Liver (tissue), 9 donors: Measurements from ENCODE around the gene UPF1. TPM values are rescaled to one million over a fixed set of nuclear protein-coding genes. Genes with fewer than 3 reads are reported as not detected.
A peak's percentile ranks its signal among the peaks of the same experiment; 100 is the strongest.

Experiments used
- DNase-seq: peaks from one replicate; pipeline ENCODE4 v3.0.0-alpha.2; 2017; ENCODE audit warnings: low spot score
- H3K27ac ChIP-seq, 2 donors: one replicate each; pipeline ENCODE4 v1.7.0; 2013; ENCODE audit warnings: inconsistent platforms in 2 of 2, low read length in 2 of 2, control low read depth in 1 of 2, low read depth in 1 of 2, mild to moderate bottlenecking in 1 of 2
- H3K27me3 ChIP-seq, 4 donors: one replicate each; pipeline versions ENCODE4 v1.6.1 to v1.7.0; 2013; ENCODE audit warnings: low read length in 3 of 4, inconsistent platforms in 1 of 4, mild to moderate bottlenecking in 1 of 4, moderate library complexity in 1 of 4; ENCODE audit not compliant: control insufficient read depth in 4 of 4, insufficient read depth in 4 of 4
- H3K36me3 ChIP-seq, 4 donors: one replicate each; pipeline versions ENCODE4 v1.6.1 to v1.7.0; 2013; ENCODE audit warnings: low read length in 3 of 4, mild to moderate bottlenecking in 3 of 4, low read depth in 1 of 4, moderate library complexity in 1 of 4; ENCODE audit not compliant: control insufficient read depth in 4 of 4, insufficient read depth in 3 of 4
- H3K4me1 ChIP-seq, 4 donors: one replicate each; pipeline versions ENCODE4 v1.6.1 to v1.7.0; 2013; ENCODE audit warnings: low read length in 3 of 4, mild to moderate bottlenecking in 3 of 4, moderate library complexity in 1 of 4; ENCODE audit not compliant: control insufficient read depth in 4 of 4, insufficient read depth in 4 of 4
- H3K4me3 ChIP-seq, 3 donors: one replicate each; pipeline versions ENCODE4 v1.6.1 to v1.7.0; 2013; ENCODE audit warnings: low read length in 3 of 3, control low read depth in 1 of 3, low read depth in 1 of 3, mild to moderate bottlenecking in 1 of 3
- H3K9ac ChIP-seq, 2 donors: one replicate each; pipeline ENCODE4 v1.7.0; 2013; ENCODE audit warnings: low read length in 2 of 2, mild to moderate bottlenecking in 2 of 2, moderate library complexity in 2 of 2, control low read depth in 1 of 2, low read depth in 1 of 2
- H3K9me3 ChIP-seq, 4 donors: one replicate each; pipeline versions ENCODE4 v1.6.1 to v1.7.0; 2013; ENCODE audit warnings: low read length in 3 of 4; ENCODE audit not compliant: control insufficient read depth in 4 of 4
- EGR1 ChIP-seq, 2 donors: IDR thresholded peaks; 2 replicates each; pipeline ENCODE4 v1.6.1; 2016 to 2018; ENCODE audit warnings: antibody characterized with exemption in 2 of 2, low read depth in 2 of 2
- FOXA1 ChIP-seq: IDR thresholded peaks from 2 replicates; pipeline ENCODE4 v1.6.1; 2016; ENCODE audit warnings: antibody characterized with exemption
- FOXA2 ChIP-seq: IDR thresholded peaks from 2 replicates; pipeline ENCODE4 v1.6.1; 2016; ENCODE audit warnings: antibody characterized with exemption
- GABPA ChIP-seq, 2 donors: IDR thresholded peaks in 1 of 2; conservative IDR thresholded peaks in 1 of 2; 2 replicates each; pipeline ENCODE4 v1.6.1; 2016; ENCODE audit warnings: antibody characterized with exemption in 2 of 2, mild to moderate bottlenecking in 1 of 2, moderate library complexity in 1 of 2
- HNF4A ChIP-seq, 2 donors: conservative IDR thresholded peaks; 2 replicates each; pipeline ENCODE4 v1.6.1; 2016; ENCODE audit warnings: antibody characterized with exemption in 2 of 2, mild to moderate bottlenecking in 2 of 2
- HNF4G ChIP-seq: IDR thresholded peaks from 2 replicates; pipeline ENCODE4 v1.6.1; 2016; ENCODE audit warnings: antibody characterized with exemption
- JUND ChIP-seq, 2 donors: IDR thresholded peaks; 2 replicates each; pipeline ENCODE4 v1.6.1; 2016; ENCODE audit warnings: antibody characterized with exemption in 2 of 2
- NR2F2 ChIP-seq: IDR thresholded peaks from 2 replicates; pipeline ENCODE4 v1.6.1; 2016; ENCODE audit warnings: antibody characterized with exemption
- RAD21 ChIP-seq, 2 donors: IDR thresholded peaks; 2 replicates each; pipeline ENCODE4 v1.6.1; 2016; ENCODE audit warnings: antibody characterized with exemption in 2 of 2, mild to moderate bottlenecking in 2 of 2
- RXRA ChIP-seq, 2 donors: IDR thresholded peaks; 2 replicates each; pipeline ENCODE4 v1.6.1; 2017 to 2018; ENCODE audit warnings: antibody characterized with exemption in 2 of 2, mild to moderate bottlenecking in 1 of 2
- SP1 ChIP-seq: IDR thresholded peaks from 2 replicates; pipeline ENCODE4 v1.6.1; 2018; ENCODE audit warnings: antibody characterized with exemption, mild to moderate bottlenecking
- TAF1 ChIP-seq: conservative IDR thresholded peaks from 2 replicates; pipeline ENCODE4 v1.6.1; 2016; ENCODE audit warnings: antibody characterized with exemption, mild to moderate bottlenecking
- YY1 ChIP-seq: IDR thresholded peaks from 2 replicates; pipeline ENCODE4 v1.6.1; 2016; ENCODE audit warnings: antibody characterized with exemption, mild to moderate bottlenecking
- ZBTB33 ChIP-seq: IDR thresholded peaks from 2 replicates; pipeline ENCODE4 v1.6.1; 2016; ENCODE audit warnings: antibody characterized with exemption
- WGBS: extraction: QIAGEN DNeasy Blood & Tissue Kit; methylation state at CpG from one replicate; pipeline ENCODE4 v1.1.7; 2013; 5-methylcytosine and 5-hydroxymethylcytosine counted together
- polyA plus RNA-seq, 2 donors: library from polyadenylated mRNA; stranded (reverse) in 1 of 2; unstranded in 1 of 2; fragments of 200-250 nt in 1 of 2; fragments of >200 nt in 1 of 2; fragmentation: Nextera tagmentation in 1 of 2; extraction: Ambion mirVana in 1 of 2; gene quantifications; one replicate each; pipeline versions ENCODE4 v1.2.1 to v1.2.3, GENCODE V29; 2013 to 2015
- total RNA-seq, 2 donors: library from RNA; depleted of rRNA; stranded (reverse); fragments of >200 nt; gene quantifications; one replicate each; pipeline ENCODE4 v1.2.3, GENCODE V29; 2014
- TF ChIP-seq, protein P1 (sequence below): IDR thresholded peaks from 2 replicates; pipeline ENCODE4 v1.6.1; 2016; ENCODE audit warnings: antibody characterized with exemption
- TF ChIP-seq, protein P2 (sequence below): IDR thresholded peaks from 2 replicates; pipeline ENCODE4 v1.6.1; 2016; ENCODE audit warnings: antibody characterized with exemption
- TF ChIP-seq, protein P3 (sequence below): fragments of 150-350 bp; IDR thresholded peaks from 2 replicates; pipeline ENCODE4 v1.5.1; 2017; ENCODE audit warnings: improper control_type of control experiment, low read depth, low read length; ENCODE audit not compliant: missing input control
- TF ChIP-seq, protein P4 (sequence below): IDR thresholded peaks from 2 replicates; pipeline ENCODE4 v1.6.1; 2016; ENCODE audit warnings: antibody characterized with exemption, mild to moderate bottlenecking
- donor health status: healthy.
- donor health status: healthy.
- donor health status: healthy.
- donor health status: healthy.
- donor health status: healthy.

The UPF1 gene
- total and polyA plus RNA-seq, 4 donors: 5.7 to 51.0 (median 35.2) TPM

DNA sequence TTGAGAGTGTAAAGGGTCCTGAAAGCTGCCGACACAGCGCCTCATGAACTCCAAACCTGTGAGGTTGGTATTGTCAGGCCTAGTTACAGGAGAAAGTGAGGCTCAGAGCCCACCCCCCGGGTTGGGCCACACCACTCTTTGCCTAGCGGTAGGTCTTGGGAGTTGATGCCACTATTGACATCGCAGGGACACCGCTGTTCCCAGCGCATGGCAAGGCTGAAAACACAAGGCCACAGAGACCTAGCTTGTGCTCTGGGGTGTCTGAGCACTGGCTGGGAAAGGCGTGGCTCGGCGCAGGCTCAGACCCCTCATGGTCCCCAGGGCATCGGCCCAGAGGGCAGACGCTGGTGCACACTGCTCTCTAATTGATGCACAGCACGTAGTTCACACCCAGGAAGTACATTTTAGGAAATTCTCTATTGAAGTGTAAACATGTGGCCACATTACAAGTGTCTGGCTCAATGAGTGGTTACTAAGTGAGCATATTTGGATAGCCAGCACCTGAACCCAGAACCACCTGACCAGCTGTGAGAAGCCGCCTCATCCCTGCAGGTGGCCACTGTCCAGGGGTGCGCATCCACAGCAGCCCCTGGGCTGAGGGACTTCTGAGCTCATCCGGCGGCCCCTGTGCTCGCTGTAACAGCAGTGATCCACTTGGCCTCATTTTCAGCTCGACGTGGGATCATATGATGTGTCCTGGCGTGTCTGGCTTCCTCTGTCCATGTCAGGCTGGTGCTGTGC is 27.3 kb downstream of the UPF1 start:
- Histone ChIP-seq H3K27me3 (no peaks in the 10 kb centered on the region), H3K4me1 (peaks cover 0 to 13% (median 6%) of the 10 kb centered on the region in 4 donors), H3K9ac (no peak overlapping the region), H3K36me3 (peaks cover 44 to 100% (median 67%) of the 10 kb centered on the region in 4 donors), H3K27ac (no peak overlapping the region), H3K4me3 (no peak overlapping the region), H3K9me3 (no peaks in the 10 kb centered on the region)
- TF ChIP-seq JUND (IDR thresholded peaks at IDR 0.05): no peak
- peak in 1 of 2 donors; percentile 21 for TF ChIP-seq RXRA (IDR thresholded peaks at IDR 0.05)
- 90% methylated on average over 21 of the region's 21 CpGs for WGBS
- no peak for DNase-seq

DNA sequence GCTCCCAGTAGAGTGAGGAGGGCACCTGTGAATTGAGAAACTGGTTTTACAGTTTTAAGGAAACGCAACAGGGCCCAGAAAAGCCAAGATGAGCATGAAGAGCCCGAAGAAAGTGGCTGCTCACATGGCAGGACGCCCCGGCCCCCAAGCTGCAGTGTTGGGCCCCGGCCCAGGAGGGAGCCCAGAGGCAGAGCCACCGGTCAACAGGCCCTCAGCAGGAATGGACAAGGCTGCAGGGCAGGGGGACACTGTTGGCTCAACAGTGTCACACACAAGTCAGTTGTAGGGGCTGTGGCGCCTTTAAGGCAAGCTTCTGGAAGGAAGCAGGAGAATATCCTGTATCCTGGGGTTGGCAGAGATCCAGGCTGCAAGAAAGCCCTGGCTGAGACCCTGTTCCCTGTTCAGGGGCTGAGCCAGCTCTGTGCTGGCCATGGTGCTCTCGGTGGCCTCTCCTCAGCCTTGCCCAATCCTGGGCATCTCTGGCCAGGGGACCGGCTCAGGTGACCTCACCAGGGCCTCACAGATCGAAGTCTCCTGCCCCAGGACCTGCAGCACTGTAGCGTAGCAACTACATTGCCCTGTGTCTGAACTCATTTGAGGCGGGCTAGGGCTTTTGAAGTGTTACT is 28.0 kb downstream of the UPF1 start:
- 64% methylated on average over 12 of the region's 12 CpGs for WGBS
- Histone ChIP-seq H3K27ac (no peak overlapping the region), H3K9ac (no peak overlapping the region), H3K36me3 (peaks cover 38 to 99% (median 63%) of the 10 kb centered on the region in 4 donors), H3K4me3 (no peak overlapping the region), H3K27me3 (no peaks in the 10 kb centered on the region), H3K9me3 (no peaks in the 10 kb centered on the region), H3K4me1 (peaks cover 0 to 13% (median 6%) of the 10 kb centered on the region in 4 donors)
- TF ChIP-seq NR2F2: no peak
- no peak for TF ChIP-seq FOXA1
- no peak for TF ChIP-seq SP1
- TF ChIP-seq, protein P1, sequence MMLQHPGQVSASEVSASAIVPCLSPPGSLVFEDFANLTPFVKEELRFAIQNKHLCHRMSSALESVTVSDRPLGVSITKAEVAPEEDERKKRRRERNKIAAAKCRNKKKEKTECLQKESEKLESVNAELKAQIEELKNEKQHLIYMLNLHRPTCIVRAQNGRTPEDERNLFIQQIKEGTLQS: no peak
- TF ChIP-seq, protein P2, sequence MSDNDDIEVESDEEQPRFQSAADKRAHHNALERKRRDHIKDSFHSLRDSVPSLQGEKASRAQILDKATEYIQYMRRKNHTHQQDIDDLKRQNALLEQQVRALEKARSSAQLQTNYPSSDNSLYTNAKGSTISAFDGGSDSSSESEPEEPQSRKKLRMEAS: no peak
- no peak for TF ChIP-seq RXRA (IDR thresholded peaks at IDR 0.05)
- no peak for TF ChIP-seq TAF1
- no peak for TF ChIP-seq YY1
- no peak for TF ChIP-seq EGR1 (IDR thresholded peaks at IDR 0.05; ENCODE audit: low read depth in 2 of 2)
- no peak for TF ChIP-seq HNF4A (conservative IDR thresholded peaks at IDR 0.05)
- no peak for TF ChIP-seq HNF4G
- TF ChIP-seq, protein P3, sequence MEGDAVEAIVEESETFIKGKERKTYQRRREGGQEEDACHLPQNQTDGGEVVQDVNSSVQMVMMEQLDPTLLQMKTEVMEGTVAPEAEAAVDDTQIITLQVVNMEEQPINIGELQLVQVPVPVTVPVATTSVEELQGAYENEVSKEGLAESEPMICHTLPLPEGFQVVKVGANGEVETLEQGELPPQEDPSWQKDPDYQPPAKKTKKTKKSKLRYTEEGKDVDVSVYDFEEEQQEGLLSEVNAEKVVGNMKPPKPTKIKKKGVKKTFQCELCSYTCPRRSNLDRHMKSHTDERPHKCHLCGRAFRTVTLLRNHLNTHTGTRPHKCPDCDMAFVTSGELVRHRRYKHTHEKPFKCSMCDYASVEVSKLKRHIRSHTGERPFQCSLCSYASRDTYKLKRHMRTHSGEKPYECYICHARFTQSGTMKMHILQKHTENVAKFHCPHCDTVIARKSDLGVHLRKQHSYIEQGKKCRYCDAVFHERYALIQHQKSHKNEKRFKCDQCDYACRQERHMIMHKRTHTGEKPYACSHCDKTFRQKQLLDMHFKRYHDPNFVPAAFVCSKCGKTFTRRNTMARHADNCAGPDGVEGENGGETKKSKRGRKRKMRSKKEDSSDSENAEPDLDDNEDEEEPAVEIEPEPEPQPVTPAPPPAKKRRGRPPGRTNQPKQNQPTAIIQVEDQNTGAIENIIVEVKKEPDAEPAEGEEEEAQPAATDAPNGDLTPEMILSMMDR: no peak
- TF ChIP-seq JUND (IDR thresholded peaks at IDR 0.05): no peak
- TF ChIP-seq, protein P4, sequence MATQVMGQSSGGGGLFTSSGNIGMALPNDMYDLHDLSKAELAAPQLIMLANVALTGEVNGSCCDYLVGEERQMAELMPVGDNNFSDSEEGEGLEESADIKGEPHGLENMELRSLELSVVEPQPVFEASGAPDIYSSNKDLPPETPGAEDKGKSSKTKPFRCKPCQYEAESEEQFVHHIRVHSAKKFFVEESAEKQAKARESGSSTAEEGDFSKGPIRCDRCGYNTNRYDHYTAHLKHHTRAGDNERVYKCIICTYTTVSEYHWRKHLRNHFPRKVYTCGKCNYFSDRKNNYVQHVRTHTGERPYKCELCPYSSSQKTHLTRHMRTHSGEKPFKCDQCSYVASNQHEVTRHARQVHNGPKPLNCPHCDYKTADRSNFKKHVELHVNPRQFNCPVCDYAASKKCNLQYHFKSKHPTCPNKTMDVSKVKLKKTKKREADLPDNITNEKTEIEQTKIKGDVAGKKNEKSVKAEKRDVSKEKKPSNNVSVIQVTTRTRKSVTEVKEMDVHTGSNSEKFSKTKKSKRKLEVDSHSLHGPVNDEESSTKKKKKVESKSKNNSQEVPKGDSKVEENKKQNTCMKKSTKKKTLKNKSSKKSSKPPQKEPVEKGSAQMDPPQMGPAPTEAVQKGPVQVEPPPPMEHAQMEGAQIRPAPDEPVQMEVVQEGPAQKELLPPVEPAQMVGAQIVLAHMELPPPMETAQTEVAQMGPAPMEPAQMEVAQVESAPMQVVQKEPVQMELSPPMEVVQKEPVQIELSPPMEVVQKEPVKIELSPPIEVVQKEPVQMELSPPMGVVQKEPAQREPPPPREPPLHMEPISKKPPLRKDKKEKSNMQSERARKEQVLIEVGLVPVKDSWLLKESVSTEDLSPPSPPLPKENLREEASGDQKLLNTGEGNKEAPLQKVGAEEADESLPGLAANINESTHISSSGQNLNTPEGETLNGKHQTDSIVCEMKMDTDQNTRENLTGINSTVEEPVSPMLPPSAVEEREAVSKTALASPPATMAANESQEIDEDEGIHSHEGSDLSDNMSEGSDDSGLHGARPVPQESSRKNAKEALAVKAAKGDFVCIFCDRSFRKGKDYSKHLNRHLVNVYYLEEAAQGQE: no peak
- TF ChIP-seq GABPA (IDR thresholded peaks at IDR 0.05 in 1 of 2, conservative IDR thresholded peaks at IDR 0.05 in 1 of 2): no peak
- no peak for TF ChIP-seq ZBTB33
- TF ChIP-seq RAD21 (IDR thresholded peaks at IDR 0.05): no peak
- no peak for TF ChIP-seq FOXA2
- no peak for DNase-seq
